ENCODE measurements around the gene NPR2.

The NPR2 gene

DNA sequence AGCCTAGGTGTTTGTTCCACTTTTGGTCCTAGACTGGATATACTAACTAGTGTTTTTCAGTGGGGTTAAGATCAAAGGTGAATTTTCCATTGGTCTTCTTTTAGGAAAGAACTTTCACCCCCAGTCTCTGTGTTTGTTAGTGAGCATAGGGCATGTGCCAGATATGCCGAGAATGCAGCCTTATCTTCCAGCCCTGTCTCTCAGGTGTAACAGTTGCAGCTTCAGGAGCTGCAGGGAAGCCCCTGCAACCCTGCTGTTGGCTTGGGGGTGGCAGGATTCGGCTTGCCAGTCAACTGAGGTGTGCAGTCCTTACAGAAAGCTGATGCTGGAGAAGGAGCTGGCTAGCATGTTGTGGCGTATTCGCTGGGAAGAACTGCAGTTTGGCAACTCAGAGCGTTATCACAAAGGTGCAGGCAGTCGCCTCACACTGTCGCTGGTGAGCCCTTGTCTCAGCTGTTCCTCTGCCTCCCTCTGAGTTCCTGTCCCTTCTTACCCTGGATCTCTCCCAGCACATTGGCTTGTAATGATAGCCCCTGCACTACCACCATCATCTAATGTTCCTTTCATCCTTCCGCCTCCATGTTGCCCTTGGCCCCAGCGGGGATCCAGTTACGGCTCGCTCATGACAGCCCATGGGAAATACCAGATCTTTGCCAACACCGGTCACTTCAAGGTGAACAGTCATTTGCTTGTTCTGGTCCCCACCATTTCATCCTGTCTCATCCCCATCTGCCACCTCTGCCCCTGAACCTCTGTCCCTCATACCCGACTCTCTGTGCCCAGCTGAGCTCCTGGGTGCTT is 10.1 kb downstream of the NPR2 start:
- DNase-seq: no peak

DNA sequence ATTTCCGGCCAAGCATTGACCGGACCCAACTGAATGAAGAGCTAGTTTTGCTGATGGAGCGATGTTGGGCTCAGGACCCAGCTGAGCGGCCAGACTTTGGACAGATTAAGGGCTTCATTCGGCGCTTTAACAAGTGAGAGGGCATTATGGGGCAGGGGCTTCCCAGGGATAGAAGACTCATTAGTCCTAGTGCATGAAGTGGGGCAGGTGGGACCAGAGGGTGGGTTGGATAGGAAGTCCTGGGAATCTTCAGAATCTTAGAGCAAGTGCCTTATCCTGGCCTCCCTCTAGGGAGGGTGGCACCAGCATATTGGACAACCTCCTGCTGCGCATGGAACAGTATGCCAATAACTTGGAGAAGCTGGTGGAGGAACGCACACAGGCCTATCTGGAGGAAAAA is 14.7 kb downstream of the NPR2 start:
- DNase-seq: no peak

DNA sequence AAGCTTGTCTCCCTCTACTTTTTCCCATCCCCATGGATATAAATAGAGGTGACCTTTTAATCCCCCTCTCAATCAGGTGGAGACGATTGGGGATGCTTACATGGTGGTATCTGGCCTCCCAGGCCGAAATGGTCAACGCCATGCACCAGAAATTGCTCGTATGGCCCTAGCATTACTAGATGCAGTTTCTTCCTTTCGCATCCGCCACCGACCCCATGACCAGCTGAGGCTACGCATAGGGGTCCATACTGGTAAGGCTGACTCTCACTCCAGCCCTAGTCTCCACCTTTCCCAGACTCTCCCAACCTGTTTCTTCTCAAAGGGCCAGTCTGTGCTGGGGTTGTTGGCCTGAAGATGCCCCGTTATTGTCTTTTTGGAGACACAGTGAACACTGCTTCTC is 17.0 kb downstream of the NPR2 start:
- no peak for DNase-seq

DNA sequence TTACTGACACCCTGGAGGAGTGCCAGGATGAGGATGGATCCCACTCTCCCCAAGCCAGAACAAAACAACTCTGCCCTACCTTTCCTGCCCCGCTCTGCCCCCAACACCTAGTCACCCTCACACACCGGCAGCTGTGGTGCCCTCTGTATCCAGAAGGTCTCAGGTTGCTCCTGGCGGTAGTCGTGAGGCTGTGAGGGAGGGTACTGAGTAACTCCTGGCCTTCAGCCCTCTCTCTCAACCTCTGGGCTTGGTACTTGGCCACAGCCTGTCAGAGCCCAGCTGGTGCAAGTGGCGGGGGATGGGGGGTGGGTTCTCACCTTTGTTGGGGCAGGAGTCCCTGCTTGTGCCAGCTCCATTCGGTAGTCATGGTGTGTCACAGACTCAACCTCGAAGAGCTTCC is 18.7 kb downstream of the NPR2 start:
- DNase-seq: no peak

DNA sequence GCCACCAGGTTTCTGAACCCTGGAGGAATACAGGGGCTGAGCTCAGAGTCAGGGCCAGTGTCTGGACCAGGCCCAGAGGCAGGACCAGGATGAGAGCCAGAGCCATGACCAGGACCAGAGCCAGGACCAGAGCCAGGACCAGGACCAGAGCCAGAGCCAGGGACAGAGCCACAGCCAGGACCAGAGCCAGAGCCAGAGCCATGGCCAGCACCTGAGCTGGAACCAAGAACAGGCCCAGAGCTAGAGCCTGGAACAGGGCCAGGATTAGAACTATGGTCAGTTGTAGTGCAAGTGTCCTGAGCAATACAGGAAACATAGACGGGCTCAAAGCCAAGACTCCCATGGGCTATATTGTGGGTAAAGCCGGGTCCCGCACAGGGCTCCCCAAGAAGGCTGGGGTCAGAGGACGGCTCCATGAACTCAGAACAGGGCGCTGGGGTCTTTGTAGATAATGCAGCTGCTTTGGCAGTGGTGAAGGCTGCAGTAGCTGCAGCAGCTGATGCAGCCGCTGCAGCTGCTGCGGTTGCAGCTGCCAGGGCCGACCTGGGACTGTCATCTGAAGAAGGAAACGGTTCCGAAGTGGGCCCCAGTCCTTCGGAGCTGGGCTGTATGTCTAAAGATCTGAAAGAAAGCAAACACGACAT is 20.1 kb downstream of the NPR2 start:
- DNase-seq: no peak

DNA sequence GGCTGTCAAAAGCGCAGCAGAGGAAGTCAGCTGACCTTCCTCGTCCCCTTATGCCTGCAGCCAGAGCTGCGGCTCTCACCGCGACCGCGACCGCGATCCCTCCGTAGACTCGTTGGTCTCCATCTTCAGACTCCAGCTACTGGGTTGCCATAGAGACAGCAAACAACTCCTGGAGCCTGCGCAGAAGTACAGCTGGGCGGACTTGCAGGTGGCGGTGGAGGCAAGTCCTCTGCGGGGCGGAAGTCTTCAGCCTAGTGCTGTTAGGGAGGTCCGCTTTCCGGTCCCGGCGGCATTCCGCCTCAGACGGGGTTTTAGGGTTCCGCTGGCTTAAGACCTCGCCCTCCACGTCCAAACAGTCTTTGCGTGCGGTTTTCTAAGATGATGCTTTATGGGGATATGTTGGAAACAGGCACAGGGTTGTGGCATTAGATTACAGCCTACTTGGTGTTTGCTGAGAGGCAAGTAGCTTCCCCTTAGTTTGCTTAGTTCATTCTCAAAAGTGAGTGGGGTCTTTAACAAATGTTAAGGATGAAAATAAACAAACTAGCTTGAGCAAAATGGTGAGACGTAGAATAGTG is 20.7 kb downstream of the NPR2 start, which contains the start of gene SPAG8:
Gene SPAG8 (minus strand): TSS at position 238 of the 578 bp plus-strand sequence. CDS start 115 bp downstream, at position 123.
- DNase-seq: peak; percentile 92

DNA sequence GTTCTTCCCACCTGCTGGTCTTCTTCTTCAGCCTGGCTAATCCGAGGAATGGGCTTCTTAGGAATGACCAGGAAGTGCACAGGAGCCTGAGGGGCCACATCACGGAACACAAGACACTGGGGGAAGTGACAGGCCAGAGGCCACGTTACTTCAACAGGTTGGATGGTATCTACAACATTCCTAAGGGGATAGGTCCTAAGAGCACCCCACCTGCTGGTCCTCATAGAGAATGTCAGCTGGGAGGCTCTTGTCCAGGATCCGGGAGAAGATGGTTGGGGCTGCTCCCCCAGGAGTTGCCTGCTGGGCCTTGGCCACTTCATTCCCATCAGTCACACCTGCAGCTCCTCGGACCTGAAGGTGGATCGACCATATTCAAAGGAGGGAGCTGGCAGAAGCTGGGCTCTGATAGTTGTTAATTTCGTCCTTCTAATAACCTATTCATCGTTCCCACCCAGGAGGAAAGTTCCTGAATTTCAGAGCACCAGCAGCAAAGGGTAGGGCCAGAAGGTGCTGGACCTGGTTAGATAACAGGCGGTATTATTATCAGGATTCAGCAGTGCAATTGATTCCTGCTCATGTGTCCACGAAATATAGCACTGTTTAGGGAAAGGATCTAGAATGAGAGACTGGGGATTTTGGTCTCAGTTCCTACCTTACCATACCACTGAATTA is 22.2 kb downstream of the NPR2 start:
- DNase-seq: no peak

DNA sequence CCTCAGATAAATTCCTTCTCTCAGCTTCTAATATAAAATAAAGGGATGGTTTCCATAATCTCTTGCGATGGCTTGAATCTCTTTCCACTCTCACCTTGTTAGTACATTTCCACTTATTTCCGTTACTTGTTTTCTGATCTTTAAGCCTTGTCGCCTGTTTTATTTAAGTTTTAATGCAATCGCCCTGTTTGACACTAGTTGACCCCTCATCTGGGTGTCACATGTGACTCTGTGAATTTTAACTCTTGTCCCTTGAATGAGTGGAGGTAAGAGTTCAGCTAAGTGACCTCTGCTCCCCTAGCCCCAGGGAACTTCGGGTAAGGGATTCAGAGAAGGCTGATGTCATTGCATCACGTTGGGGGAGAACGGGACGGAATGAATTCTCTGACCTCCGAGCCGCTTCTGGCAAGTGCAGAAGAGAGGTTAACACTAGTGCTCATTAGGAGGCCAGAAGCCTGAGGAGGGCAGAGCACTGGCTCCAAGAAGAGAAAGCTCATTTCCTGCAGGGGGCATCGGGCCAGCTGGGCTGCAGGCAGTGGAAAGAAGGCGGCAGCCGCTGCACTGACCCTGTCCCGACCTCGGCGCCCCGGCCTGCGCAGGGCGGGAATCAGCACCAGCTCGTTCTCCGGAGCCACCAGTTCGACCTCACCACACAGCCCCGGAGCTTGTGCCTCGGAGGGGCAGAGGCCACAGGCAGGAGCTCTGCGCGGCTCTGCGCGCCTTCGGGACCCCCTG is 22.9 kb downstream of the NPR2 start:
- DNase-seq: no peak

DNA sequence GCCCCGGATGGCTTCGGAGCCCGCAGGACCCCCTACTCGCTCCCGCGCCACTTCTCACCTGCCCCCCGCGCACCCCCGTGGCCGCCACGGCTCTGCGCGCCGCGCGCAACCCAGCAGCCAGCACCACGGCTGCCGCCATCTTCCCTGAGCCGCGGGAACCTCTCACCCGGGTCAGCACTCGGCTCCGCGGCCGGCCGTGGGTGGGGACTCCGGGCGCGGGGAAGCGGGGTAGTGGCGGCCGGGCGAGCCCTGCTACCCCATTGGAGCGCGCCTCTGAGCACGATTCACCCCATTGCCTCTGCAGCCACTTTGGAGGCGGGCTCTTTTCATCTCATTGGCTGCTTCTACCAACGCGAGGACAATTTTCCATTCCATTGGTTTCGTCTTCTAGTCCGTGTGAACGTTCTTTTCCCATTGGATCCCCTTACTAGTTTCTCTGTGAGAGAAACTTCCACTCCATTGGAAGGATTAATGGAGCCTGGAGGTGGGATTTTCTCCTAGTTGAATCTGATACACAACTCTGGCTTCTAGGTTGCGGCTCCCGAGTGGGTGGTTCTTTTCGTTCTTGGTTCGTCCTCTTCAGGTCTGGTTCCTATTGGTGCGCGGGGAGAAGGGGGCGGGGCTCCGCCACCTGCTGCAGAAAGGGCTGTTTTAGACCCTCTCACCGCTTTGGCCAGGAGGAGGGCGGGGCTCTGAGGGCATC is 23.6 kb downstream of the NPR2 start, which contains the start of gene HINT2:
Gene HINT2 (minus strand): TSS at position 202 of the 703 bp plus-strand sequence. CDS start 63 bp downstream, at position 139.
- peak; percentile 94 for DNase-seq

DNA sequence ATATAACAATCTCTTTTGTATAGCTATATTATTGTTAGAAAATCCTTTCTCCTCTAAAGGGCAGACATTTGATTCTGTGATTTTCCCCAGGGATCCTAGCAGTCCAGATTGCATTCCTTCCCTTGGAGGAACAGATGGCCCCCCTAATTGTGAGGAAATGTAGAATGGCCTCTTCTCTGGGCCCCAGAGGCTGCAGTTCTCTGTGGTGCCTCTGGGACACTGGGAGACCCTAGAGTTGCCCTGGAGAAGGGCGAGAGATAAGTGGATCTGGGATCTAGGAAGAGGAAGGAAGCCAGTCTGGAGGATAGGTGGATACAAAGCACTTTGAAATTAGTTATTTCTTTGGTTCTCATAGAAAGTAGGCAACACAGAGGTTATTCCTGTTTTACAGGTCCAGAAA is 25.3 kb downstream of the NPR2 start:
- no peak for DNase-seq

DNA sequence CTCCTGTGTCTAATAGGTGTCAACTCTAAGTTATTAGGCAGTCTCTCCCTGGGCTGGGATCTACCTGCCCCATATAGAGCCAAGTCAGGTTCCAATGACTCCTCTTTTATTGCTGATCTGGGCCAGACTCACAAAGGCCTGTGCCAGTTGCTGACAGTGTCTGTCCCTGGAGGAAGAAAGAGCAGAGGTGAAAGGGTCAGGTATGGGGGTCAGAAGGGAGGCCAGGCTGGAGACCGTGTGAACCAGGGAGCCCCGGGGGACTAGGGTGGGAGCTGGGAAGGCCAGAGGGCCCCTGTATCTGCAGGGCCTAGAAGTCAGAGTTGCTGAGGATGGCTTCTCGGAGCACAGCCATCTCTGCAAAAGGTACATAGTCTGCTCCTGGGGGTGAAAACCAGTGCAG is 26.9 kb downstream of the NPR2 start:
- no peak for DNase-seq

DNA sequence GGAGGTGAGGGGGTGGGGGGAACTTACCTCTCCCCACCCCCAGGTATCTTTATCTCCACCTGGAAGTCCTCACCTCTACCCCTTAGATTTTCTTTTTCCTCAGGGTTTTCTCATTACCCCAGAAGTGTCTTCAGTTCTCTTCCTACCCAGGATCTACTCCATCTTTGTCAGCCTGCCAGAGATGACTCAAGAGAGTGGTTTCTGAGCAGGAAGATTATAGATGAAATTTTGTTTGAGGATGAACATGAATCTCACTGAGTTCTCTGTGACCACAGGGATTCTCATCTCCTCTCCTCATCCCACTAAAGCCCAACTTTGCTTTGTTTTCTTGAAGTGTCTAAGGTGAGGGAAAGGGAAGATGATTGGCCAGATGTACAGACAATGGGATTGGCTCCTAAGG is 28.7 kb downstream of the NPR2 start:
- DNase-seq: no peak

DNA sequence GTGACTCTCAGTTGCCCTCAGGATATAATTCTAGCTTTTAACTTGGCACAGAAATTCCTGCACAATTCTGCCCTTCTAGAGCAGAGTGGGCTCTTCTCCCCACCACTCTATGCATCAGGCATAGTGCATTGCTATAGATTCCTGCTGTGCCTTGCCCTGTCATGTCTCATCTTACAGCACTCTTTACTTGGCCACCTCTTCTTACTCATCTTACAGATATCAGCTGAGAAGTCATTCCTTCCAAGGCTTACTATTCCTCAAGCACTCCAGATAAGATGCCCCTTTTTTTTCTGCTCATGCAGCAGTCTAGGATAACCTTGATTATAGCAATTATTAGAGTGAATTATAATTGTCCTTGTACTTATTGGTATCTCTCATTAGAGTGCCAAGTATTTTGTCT is 31.5 kb downstream of the NPR2 start:
- DNase-seq: no peak

DNA sequence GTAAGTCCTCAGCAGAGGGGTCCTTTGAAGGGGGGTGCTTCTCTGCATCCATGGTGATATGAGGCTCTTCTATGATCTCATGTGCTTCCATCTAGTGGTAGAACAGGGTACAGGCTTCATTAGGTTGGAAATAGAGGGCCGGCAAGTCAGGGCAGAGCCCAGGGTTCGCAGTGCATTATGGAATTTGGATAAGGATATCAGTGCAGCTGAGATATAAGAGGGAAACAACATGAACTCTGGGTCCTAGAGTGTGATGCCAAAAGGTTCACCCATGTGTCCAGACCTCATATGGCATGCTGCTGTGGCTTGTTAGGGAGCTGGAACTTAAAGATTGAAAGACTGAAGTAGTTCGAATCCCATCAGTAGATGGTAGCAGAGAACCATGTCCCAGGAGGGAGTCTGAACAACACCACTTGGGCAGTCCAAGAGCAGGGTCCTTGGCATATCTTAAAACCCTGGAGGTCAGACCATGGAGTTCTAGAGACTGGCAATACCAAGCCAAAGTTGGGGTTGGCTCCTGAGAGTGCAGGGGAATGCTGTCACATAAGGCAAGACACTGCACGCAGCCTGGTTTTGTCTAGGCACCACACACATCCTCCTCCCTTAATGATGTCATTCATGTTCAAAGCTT is 34.8 kb downstream of the NPR2 start:
- no peak for DNase-seq

DNA sequence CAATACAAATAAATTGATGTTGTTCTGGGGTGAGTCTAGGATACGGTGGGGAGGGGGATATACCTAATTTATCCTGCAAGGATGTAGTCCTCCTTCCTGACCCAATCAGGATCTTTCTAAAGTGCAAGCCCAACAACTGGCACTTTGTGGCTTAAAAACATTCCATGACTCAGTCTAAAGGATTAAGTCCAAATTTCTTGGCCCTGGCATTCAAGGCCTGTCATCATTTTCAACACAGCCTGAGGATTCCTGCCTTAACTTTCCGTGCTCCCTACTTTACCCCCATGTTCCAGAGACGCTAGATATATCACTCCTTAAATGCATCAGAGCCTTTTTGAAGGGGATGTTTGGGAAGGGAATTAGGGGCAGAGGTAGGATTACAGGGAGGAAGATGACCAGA is 36.1 kb downstream of the NPR2 start:
- DNase-seq: no peak

DNA sequence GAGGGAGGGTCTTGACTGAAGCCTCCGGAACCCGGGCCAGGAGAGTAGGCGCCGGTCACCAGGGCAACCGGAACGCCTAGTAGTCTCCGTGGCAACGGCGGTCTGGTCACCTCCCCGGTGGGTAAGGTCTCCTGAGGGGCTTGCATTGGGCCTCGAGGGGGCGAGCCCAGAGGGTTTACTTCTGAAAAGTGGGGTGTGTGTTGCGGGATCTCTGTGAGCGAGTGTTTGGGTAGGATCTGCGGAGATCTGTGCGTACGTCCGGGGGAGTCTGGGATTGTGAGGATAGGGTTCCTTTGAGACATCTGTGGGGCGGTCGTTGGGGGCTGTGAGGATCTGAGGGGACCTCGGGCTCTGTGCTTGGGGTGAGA is 37.3 kb downstream of the NPR2 start, which contains the start of gene FAM221B:
Gene FAM221B (minus strand): TSS at position 17 of the 368 bp plus-strand sequence. CDS start 2,571 bp downstream, outside the sequence.
- DNase-seq: no peak

DNA sequence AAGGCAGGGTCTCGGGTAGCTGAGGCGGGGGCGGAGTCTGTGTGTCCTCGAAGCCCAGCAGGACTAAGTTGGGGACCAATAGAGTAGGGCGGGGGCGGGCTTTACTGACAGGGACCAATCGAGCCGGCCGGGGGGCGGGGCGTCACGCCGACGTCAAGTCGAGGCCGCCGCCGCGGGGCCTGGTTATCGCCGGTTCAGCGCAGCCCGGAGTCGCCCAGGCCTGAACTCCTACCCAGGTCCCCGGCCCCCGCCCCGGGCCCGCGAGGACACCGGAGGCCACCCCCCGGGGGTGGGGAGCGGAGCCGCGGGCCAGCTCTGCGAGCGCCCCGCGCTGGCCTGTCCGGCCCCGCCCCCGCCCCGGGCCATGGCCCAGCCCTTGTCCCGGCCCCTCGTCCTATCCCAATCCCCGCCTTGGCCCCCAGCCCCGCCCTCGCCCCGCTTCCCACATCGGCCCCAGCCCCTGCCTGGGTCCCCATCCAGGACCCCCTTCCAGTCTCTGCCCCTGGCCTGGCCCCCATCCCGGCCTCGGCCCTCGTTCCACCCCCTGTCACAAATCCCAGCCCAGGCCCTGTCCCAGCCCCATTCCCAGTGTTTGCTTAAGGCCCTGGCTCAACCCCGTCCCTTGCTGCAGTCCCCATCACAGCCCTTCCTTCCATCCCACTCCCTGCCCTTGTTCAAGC is 37.8 kb downstream of the NPR2 start, which contains the start of gene TMEM8B:
Gene TMEM8B (plus strand): TSS at position 145 of the 680 bp plus-strand sequence. CDS start 220 bp downstream, at position 365.
- DNase-seq: peak; percentile 95

DNA sequence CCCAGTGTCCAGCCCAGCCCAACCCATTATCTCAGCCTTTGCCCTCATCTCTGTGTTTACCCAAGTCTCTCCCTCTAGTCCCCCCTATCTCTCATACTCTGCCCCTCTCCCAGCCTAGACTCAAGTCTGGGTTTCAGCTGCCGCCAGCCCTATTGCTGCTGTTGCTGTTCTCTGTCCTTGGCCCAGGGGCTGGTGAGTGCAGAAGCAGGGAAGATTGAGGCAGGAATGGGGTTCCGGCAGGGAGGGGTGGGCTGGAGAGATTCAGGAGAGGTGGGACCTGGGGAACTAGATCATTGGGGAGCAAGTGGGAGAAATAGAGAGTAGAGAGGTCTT is 38.3 kb downstream of the NPR2 start:
- DNase-seq: no peak

DNA sequence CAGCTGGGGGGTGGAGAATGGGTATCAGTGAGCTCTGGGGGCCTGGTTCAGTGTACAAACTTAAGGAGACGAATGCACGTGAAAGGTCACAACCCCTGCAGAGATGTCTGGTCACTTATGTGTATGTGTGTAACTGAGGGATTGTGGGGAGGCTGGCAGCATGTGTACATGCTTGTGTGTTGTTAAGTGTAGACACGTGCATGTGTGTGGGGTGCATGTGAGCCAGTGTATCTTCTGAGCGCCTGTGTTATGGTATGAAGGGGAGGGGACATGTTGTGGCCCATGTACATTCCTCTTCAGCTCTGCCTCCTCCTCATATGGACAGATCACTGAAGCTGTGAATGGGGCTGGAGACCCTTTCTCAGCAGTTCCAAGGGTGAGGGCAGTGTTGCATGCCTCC is 39.6 kb downstream of the NPR2 start:
- no peak for DNase-seq

DNA sequence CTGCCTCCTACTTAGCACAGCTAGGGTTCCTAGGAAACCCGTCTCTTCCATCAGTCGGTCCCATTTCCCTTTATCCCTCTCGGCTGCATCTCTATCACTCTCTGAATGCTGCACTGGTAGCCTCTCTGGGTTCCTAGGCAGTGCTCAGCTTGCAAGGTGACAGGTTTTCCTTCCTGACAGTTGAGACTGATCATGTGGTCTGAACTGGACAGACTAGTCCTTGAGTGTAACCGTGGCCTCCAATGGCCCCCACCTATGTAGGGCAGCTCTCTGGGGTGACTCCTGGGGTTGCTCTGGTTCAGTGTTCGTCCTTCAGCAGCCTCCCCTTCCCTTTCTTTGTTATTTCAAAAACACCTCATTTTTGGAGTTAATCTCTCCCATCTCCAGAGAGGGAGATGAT is 41.4 kb downstream of the NPR2 start:
- DNase-seq: no peak

Measured in T-helper 9 cell (primary cell).